ENCODE results near the gene STX18. TPM values are rescaled to one million over a fixed set of nuclear protein-coding genes. Genes with fewer than 3 reads are reported as not detected.

Gene STX18
- total RNA-seq, 1 experiment from 2014 or later: 18.5 TPM

DNA sequence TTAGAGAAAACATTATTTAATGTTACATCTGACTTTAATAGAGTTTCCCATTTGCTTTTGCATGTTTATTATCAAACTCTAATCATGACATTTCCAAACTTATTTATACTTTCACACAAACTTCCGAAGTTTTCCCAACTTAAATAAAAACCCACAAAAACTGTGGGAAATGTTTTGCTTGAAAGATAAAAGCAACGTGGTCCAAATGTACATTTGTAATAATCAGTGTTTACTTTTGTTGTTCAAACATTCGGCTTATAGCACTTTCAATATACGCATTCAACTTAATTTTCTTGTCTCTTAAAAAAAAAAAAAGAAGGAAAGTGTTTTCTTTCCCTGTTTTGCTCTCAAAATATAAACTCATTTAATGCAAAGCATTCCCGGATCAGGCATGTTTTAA, 51.0 kb downstream of the STX18 start:
- BruUV-seq (replicated peaks): no TSS peak
- Histone ChIP-seq H3K9ac (ENCODE audit: low read length) (no peak overlapping the region), H3K9me3 (ENCODE audit: control insufficient read depth in 1 of 2, insufficient read depth in 1 of 2, low read depth in 1 of 2, low read length in 2 of 2) (no peaks in the 10 kb centered on the region), H3K4me2 (ENCODE audit: low read length) (no peak overlapping the region), H3K4me1 (ENCODE audit: control insufficient read depth in 1 of 2, insufficient read depth in 2 of 2, low read length in 2 of 2) (no peaks in the 10 kb centered on the region), H3K27me3 (ENCODE audit: insufficient read depth, low read length) (no peaks in the 10 kb centered on the region), H3K79me2 (ENCODE audit: insufficient read depth, low read length) (peaks cover 13% of the 10 kb centered on the region), H3K9me2 (ENCODE audit: insufficient read depth) (no peaks in the 10 kb centered on the region), H3K27ac (ENCODE audit: low read depth, low read length) (no peak overlapping the region), H4K20me1 (ENCODE audit: insufficient read depth) (0 out of 2 replicates have a peak, but pooled peaks cover 3% of the 10 kb centered on the region), H3K4me3 (replicated peaks in 1 of 2; ENCODE audit: low read depth in 1 of 2, low read length in 2 of 2) (no peak overlapping the region), H2AFZ (ENCODE audit: low read depth, low read length, poor library complexity, severe bottlenecking) (no peak overlapping the region), H3K36me3 (ENCODE audit: control insufficient read depth in 1 of 2, insufficient read depth in 2 of 2, low read length in 2 of 2) (no peaks in the 10 kb centered on the region)
- no peak for DNase-seq (ENCODE audit: low read depth, low spot score)
- no peak for TF ChIP-seq CBX3 (IDR thresholded peaks at IDR 0.05; ENCODE audit: low read depth)
- no peak for TF ChIP-seq FOSL1 (IDR thresholded peaks at IDR 0.05; ENCODE audit: low read depth)
- TF ChIP-seq, protein P1, sequence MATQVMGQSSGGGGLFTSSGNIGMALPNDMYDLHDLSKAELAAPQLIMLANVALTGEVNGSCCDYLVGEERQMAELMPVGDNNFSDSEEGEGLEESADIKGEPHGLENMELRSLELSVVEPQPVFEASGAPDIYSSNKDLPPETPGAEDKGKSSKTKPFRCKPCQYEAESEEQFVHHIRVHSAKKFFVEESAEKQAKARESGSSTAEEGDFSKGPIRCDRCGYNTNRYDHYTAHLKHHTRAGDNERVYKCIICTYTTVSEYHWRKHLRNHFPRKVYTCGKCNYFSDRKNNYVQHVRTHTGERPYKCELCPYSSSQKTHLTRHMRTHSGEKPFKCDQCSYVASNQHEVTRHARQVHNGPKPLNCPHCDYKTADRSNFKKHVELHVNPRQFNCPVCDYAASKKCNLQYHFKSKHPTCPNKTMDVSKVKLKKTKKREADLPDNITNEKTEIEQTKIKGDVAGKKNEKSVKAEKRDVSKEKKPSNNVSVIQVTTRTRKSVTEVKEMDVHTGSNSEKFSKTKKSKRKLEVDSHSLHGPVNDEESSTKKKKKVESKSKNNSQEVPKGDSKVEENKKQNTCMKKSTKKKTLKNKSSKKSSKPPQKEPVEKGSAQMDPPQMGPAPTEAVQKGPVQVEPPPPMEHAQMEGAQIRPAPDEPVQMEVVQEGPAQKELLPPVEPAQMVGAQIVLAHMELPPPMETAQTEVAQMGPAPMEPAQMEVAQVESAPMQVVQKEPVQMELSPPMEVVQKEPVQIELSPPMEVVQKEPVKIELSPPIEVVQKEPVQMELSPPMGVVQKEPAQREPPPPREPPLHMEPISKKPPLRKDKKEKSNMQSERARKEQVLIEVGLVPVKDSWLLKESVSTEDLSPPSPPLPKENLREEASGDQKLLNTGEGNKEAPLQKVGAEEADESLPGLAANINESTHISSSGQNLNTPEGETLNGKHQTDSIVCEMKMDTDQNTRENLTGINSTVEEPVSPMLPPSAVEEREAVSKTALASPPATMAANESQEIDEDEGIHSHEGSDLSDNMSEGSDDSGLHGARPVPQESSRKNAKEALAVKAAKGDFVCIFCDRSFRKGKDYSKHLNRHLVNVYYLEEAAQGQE (IDR thresholded peaks at IDR 0.05; ENCODE audit: low read depth): no peak
- no peak for TF ChIP-seq YY1 (IDR thresholded peaks at IDR 0.05; ENCODE audit: extremely low read depth, insufficient replicate concordance, low read depth, low read length)
- TF ChIP-seq TCF7L2 (IDR thresholded peaks at IDR 0.05; ENCODE audit: borderline replicate concordance, extremely low read depth, insufficient read depth, insufficient read length): no peak
- TF ChIP-seq SIN3A (IDR thresholded peaks at IDR 0.05; ENCODE audit: low read depth): no peak
- TF ChIP-seq, protein P2, sequence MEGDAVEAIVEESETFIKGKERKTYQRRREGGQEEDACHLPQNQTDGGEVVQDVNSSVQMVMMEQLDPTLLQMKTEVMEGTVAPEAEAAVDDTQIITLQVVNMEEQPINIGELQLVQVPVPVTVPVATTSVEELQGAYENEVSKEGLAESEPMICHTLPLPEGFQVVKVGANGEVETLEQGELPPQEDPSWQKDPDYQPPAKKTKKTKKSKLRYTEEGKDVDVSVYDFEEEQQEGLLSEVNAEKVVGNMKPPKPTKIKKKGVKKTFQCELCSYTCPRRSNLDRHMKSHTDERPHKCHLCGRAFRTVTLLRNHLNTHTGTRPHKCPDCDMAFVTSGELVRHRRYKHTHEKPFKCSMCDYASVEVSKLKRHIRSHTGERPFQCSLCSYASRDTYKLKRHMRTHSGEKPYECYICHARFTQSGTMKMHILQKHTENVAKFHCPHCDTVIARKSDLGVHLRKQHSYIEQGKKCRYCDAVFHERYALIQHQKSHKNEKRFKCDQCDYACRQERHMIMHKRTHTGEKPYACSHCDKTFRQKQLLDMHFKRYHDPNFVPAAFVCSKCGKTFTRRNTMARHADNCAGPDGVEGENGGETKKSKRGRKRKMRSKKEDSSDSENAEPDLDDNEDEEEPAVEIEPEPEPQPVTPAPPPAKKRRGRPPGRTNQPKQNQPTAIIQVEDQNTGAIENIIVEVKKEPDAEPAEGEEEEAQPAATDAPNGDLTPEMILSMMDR (IDR thresholded peaks at IDR 0.05 in 2 of 3, conservative IDR thresholded peaks at IDR 0.05 in 1 of 3; ENCODE audit: borderline replicate concordance in 1 of 3, insufficient read depth in 1 of 3, low read depth in 2 of 3, low read length in 2 of 3): no peak
- TF ChIP-seq ZFX (IDR thresholded peaks at IDR 0.05): no peak
- TF ChIP-seq JUND (IDR thresholded peaks at IDR 0.05): no peak
- no peak for TF ChIP-seq EGR1 (IDR thresholded peaks at IDR 0.05; ENCODE audit: low read depth)
- no peak for TF ChIP-seq EZH2phosphoT487 (IDR thresholded peaks at IDR 0.05; ENCODE audit: borderline replicate concordance)
- TF ChIP-seq ZNF274 (IDR thresholded peaks at IDR 0.05; ENCODE audit: low read depth, low read length): no peak
- TF ChIP-seq, protein P3, sequence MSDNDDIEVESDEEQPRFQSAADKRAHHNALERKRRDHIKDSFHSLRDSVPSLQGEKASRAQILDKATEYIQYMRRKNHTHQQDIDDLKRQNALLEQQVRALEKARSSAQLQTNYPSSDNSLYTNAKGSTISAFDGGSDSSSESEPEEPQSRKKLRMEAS (IDR thresholded peaks at IDR 0.05): no peak
- TF ChIP-seq, protein P4, sequence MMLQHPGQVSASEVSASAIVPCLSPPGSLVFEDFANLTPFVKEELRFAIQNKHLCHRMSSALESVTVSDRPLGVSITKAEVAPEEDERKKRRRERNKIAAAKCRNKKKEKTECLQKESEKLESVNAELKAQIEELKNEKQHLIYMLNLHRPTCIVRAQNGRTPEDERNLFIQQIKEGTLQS (IDR thresholded peaks at IDR 0.05): no peak
- TF ChIP-seq EZH2 (IDR thresholded peaks at IDR 0.05): no peak
- no peak for TF ChIP-seq POLR2AphosphoS5 (IDR thresholded peaks at IDR 0.05; ENCODE audit: low read depth, low read length)
- TF ChIP-seq POLR2A (IDR thresholded peaks at IDR 0.05; ENCODE audit: borderline replicate concordance, extremely low read depth, insufficient read depth, insufficient read length): no peak
- ChIA-PET CTCF (interaction anchor here (1.0 kb wide), 1 partner anchor 12 kb away, joined by 3 read pairs; no protein-coding TSS in a partner anchor), POLR2A (no interaction called here), RAD21 (ENCODE audit: low non-redundant PET in 1 of 2, low total read pairs in 2 of 2, uncharacterized antibody in 2 of 2, unreplicated experiment in 2 of 2) (interaction anchor here in 1 of 2 experiments (0.6 kb wide), 1 partner anchor 370 kb away, joined by 3 read pairs; no protein-coding TSS in a partner anchor)
- ATAC-seq: no peak
- intact Hi-C loops (cut with micrococcal nuclease): loop anchor here (5.0 kb wide), 1 partner anchor 371 kb away; no protein-coding TSS in a partner anchor
